Activated CD4-positive, alpha-beta T cell treated with anti-CD3 and anti-CD28 coated beads for 1 hour (primary cell): ENCODE results near the gene SS18L1.

Source experiments
- DNase-seq: peaks from one replicate; pipeline ENCODE4 v3.0.0-alpha.2; 2020

Gene SS18L1

GRCh38 chr20:62200491-62201172 is 57.1 kb downstream of the SS18L1 start:
- DNase-seq: no peak

GRCh38 chr20:62201173-62202082 is 57.9 kb downstream of the SS18L1 start:
- DNase-seq: no peak

- no peak for DNase-seq
Measured at GRCh38 chr20:62202083-62202395, 58.5 kb downstream of the SS18L1 start.

GRCh38 chr20:62202676-62203377 is 59.3 kb downstream of the SS18L1 start:
- DNase-seq: no peak

- DNase-seq: no peak
Measured at GRCh38 chr20:62203378-62204030, 59.9 kb downstream of the SS18L1 start.

- no peak for DNase-seq
Measured at GRCh38 chr20:62205618-62206387, 62.2 kb downstream of the SS18L1 start.

GRCh38 chr20:62206388-62206775 is 62.8 kb downstream of the SS18L1 start:
- no peak for DNase-seq

GRCh38 chr20:62208061-62208794 is 64.7 kb downstream of the SS18L1 start:
- DNase-seq: no peak

GRCh38 chr20:62208795-62209755 is 65.5 kb downstream of the SS18L1 start:
- DNase-seq: no peak

GRCh38 chr20:62209850-62210495 is 66.4 kb downstream of the SS18L1 start:
- no peak for DNase-seq

GRCh38 chr20:62210496-62210855 is 66.9 kb downstream of the SS18L1 start:
- no peak for DNase-seq

GRCh38 chr20:62211216-62211615 is 67.6 kb downstream of the SS18L1 start:
- DNase-seq: no peak

- no peak for DNase-seq
Measured at GRCh38 chr20:62211769-62212288, 68.3 kb downstream of the SS18L1 start.

GRCh38 chr20:62212299-62212698 is 68.7 kb downstream of the SS18L1 start:
- no peak for DNase-seq

GRCh38 chr20:62214067-62214466 is 70.5 kb downstream of the SS18L1 start:
- no peak for DNase-seq

- no peak for DNase-seq
Measured at GRCh38 chr20:62215020-62215990, 71.7 kb downstream of the SS18L1 start.

- DNase-seq: no peak
Measured at GRCh38 chr20:62215991-62216635, 72.5 kb downstream of the SS18L1 start.
